Measurements from ENCODE around the gene CRK.
"Not testable (repeated sequence)": the region's sequence is repeated elsewhere in the genome, so short reads cannot be mapped to it uniquely, and the experiment has no call there.

CRK gene

GRCh38 chr17:1462164-1463112, 6.4 kb upstream of the CRK start:
- DNase-seq, result no peak

GRCh38 chr17:1461198-1461944, 5.3 kb upstream of the CRK start:
- no peak for DNase-seq

- no peak for DNase-seq
Measured at GRCh38 chr17:1460233-1460632, 4.2 kb upstream of the CRK start.

- peak; percentile 20 for DNase-seq
Measured at GRCh38 chr17:1455291-1455796, 688 bp downstream of the CRK start.

- DNase-seq, result no peak
Measured at GRCh38 chr17:1454541-1454940, 1.5 kb downstream of the CRK start.

GRCh38 chr17:1453694-1454093, 2.3 kb downstream of the CRK start:
- not testable (repeated sequence) for DNase-seq

GRCh38 chr17:1452836-1453235, 3.2 kb downstream of the CRK start:
- no peak for DNase-seq

- not testable (repeated sequence) for DNase-seq
Measured at GRCh38 chr17:1450261-1450660, 5.8 kb downstream of the CRK start.

GRCh38 chr17:1449412-1449967, 6.5 kb downstream of the CRK start:
- no peak for DNase-seq

GRCh38 chr17:1447052-1447451, 9.0 kb downstream of the CRK start:
- DNase-seq, result no peak

- no peak for DNase-seq
Measured at GRCh38 chr17:1446201-1446600, 9.8 kb downstream of the CRK start.

- not testable (repeated sequence) for DNase-seq
Measured at GRCh38 chr17:1445695-1446094, 10.3 kb downstream of the CRK start.

- not testable (repeated sequence) for DNase-seq
Measured at GRCh38 chr17:1442721-1443120, 13.3 kb downstream of the CRK start.

GRCh38 chr17:1442187-1442586, 13.8 kb downstream of the CRK start:
- DNase-seq, result no peak

GRCh38 chr17:1440921-1441320, 15.1 kb downstream of the CRK start:
- no peak for DNase-seq

- no peak for DNase-seq
Measured at GRCh38 chr17:1438593-1439083, 17.4 kb downstream of the CRK start.

- DNase-seq, result no peak
Measured at GRCh38 chr17:1435326-1435725, 20.7 kb downstream of the CRK start.

GRCh38 chr17:1434150-1434549, 21.9 kb downstream of the CRK start:
- no peak for DNase-seq

- DNase-seq, result no peak
Measured at GRCh38 chr17:1431631-1432104, 24.4 kb downstream of the CRK start.

GRCh38 chr17:1423456-1424135, 32.4 kb downstream of the CRK start:
- no peak for DNase-seq

- DNase-seq, result no peak
Measured at GRCh38 chr17:1422885-1423284, 33.1 kb downstream of the CRK start.

GRCh38 chr17:1421470-1421869, 34.6 kb downstream of the CRK start:
- DNase-seq, result no peak

- DNase-seq, result no peak
Measured at GRCh38 chr17:1420981-1421380, 35.1 kb downstream of the CRK start.

Measured in CD4-positive, alpha-beta T cell treated with Interleukin-4 for 4 hours (primary cell).